Subcutaneous adipose tissue (tissue), 4 donors: Measurements from ENCODE around the gene GMDS. TPM values are rescaled to one million over a fixed set of nuclear protein-coding genes. Genes with fewer than 3 reads are reported as not detected.

ENCODE experiments used
- total RNA-seq, 4 donors: library from RNA; depleted of rRNA; stranded (reverse); fragments of >200 nt; gene quantifications; one replicate each; pipeline ENCODE4 v1.1.0, GENCODE V29; 2016
- TF ChIP-seq, protein P1 (sequence below): fragments of 450-650 bp; IDR thresholded peaks from one replicate; pipeline ENCODE4 v1.5.1; 2016; ENCODE audit warnings: low read depth, mild to moderate bottlenecking, control low read depth, antibody characterized with exemption, moderate library complexity

Gene GMDS
- total RNA-seq, 4 donors from 2014 or later: 10.1 to 17.3 (median 13.9) TPM

DNA sequence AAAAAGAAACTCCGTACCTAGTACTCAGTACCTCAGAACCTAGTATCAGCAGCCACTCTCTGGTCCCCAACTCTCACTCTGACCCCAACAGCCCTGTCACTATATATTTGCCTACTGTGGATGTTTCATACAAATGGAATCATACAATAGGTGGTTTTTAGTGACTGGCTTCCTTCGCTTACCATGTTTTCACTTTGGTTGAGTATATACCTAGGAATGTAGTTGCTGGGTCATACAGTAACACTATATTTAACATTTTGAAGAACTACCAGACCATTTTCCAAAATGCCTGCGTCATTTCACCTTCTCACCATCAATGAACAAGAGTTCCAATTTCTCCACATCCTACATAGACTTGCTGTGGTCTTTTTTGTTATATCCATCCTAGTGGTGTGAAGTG lies 283.2 kb downstream of the GMDS start:
- TF ChIP-seq, protein P1, sequence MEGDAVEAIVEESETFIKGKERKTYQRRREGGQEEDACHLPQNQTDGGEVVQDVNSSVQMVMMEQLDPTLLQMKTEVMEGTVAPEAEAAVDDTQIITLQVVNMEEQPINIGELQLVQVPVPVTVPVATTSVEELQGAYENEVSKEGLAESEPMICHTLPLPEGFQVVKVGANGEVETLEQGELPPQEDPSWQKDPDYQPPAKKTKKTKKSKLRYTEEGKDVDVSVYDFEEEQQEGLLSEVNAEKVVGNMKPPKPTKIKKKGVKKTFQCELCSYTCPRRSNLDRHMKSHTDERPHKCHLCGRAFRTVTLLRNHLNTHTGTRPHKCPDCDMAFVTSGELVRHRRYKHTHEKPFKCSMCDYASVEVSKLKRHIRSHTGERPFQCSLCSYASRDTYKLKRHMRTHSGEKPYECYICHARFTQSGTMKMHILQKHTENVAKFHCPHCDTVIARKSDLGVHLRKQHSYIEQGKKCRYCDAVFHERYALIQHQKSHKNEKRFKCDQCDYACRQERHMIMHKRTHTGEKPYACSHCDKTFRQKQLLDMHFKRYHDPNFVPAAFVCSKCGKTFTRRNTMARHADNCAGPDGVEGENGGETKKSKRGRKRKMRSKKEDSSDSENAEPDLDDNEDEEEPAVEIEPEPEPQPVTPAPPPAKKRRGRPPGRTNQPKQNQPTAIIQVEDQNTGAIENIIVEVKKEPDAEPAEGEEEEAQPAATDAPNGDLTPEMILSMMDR: no peak

DNA sequence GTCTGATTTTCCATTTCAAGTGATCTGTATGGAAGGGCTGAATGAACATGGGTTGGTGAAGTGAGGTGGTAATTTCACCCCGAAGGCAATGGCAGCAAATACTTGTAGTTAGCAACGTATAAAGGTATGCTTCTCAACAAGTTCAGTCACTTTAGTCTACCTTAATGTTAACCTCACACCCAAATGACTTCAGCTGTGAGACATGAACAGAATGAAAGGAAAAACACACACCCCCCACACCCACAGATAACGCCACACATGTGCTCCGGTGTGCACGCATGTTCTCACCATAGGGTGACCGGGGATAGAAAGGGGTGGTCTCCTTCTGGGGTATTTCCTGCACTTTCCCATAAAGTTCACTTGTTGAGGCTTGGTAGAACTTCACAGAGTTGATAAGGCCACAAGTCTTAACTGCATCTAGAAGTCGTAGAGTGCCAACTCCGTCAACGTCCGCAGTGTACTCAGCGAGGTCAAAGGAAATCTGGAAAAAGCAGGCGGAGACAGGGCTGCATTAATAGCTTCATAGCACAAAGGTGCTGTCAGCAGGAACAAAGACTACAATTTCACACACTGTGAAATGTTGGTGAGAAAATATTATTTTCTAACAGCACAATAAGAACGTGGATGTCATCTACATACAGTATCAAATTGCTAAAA lies 284.8 kb downstream of the GMDS start:
- TF ChIP-seq, protein P1: no peak

DNA sequence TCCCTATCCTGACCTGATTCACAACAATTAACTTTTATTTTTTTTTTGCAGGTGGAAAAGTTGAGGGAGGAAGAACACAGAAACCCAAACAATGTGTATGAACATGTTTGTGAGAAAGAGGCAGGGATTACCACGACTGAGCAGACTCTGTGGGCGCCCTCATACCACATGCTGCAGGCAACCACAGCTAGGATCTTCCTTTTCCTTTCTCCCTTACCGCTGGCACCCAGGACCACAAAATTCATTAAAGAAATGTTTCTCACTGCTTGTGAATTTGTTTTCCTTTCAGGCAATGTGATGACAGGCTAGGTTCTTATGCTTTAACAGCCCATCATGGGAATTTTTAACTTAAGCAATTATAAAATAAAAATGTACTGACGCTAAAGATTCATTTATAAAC lies 287.1 kb downstream of the GMDS start:
- TF ChIP-seq, protein P1: no peak

DNA sequence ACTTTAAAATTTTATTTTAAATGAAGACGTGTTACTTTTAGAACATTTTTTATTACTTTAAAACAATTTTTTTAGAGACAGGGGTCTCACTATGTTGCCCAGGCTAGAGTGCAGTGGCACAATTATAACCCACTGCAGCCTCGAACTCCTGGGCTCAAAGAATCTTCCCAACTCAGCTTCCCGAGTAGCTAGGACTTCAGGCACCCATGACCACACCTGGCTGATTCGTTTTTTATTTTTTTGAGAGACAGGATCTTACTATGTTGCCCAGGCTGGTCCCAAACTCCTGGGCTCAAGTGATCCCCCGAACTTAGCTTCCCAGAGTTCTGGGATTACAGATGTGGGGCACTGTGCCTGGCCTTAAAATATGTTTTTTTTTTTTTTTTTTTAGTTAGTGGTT lies 287.7 kb downstream of the GMDS start:
- TF ChIP-seq, protein P1: no peak

DNA sequence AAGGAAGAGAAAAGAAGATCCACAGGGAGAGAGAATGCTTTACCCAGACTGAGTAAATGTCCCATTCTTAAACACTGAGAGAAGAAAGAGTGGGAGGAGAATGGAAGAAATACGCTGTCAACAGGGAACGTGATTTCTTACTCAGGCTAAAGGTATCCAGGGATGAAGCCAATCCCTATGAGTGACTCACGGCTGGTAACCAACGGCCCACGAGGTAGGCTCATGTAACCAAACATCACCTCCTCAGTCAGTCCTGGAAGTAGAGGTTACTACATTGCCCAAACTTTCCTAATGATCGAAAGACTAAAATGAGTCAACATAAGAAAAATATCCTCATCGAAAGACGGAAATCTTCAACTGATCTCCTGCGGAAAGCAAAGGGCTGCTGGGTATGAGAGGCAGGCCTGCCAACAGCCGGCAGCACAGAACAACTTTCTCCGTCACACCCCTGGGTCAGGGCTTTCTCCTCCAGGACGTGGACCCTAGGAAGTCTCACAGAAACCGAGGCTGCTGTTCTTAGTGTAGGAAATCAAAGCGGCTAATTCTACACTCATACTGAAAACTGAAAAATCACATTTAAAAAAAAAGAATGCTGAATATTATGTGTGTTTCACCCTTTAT lies 292.6 kb downstream of the GMDS start:
- TF ChIP-seq, protein P1: no peak

DNA sequence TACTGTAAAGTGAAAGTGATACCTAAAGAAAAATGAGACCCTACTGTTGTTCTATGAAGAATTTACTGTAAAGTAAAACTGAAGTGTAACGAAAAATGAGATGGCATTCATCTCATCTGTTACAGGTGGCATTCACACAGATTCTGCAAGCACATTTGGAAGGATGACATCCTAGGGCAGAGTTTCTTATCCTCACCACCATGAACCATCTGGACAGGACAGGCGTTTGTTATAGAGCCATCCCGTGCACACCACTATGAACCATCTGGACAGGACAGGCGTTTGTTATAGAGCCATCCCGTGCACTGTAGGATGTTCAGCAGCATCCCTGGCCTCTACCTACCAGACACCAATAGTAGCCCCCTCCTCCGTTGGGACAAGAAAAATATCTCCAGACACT lies 294.8 kb downstream of the GMDS start:
- TF ChIP-seq, protein P1: no peak

DNA sequence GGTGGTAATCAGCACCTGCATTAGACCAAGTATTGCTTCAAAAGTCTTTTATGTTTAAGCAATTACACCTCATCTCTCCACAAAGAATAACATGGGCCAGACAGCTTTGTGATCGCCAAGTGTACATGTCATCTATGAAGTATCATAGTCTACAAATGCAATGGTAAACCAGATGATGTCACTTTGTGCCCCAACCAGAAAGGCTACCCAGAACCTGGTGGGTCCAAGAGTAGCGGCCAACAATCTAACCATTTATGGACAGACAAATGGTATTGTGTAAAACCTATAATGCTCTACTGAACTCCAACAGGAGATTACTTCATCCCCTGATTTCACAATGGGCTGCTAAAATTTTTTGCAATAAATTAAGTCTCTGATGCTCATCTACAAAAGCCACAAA lies 295.9 kb downstream of the GMDS start:
- TF ChIP-seq, protein P1: no peak
